GM12865 (cell line): ENCODE measurements around the gene TTC16.
"Not testable (repeated sequence)": the region's sequence is repeated elsewhere in the genome, so short reads cannot be mapped to it uniquely, and the experiment has no call there.

ENCODE experiments used
- DNase-seq: peaks from one replicate; pipeline ENCODE4 v3.0.0; 2010; ENCODE audit warnings: low read depth
- H3K4me3 ChIP-seq: 2 replicates; pipeline ENCODE4 v1.5.1; 2011; ENCODE audit warnings: mild to moderate bottlenecking, low read depth, low read length, control low read depth
- CTCF ChIP-seq: IDR thresholded peaks from 2 replicates; pipeline ENCODE4 v1.5.1; 2011; ENCODE audit warnings: low read length, control low read depth, low read depth, inconsistent platforms; ENCODE audit not compliant: insufficient read depth; ENCODE audit errors: missing control alignments

TTC16 gene

GRCh38 chr9:127755061-127756060, 39.5 kb downstream of the TTC16 start:
- no peak overlapping the region for H3K4me3 ChIP-seq
- TF ChIP-seq CTCF: no peak
- no peak for DNase-seq

- DNase-seq: no peak
- no peak overlapping the region for H3K4me3 ChIP-seq
- TF ChIP-seq CTCF: no peak
These were observed 40.4 kb downstream of the TTC16 start for GRCh38 chr9:127756233-127756632.

DNA sequence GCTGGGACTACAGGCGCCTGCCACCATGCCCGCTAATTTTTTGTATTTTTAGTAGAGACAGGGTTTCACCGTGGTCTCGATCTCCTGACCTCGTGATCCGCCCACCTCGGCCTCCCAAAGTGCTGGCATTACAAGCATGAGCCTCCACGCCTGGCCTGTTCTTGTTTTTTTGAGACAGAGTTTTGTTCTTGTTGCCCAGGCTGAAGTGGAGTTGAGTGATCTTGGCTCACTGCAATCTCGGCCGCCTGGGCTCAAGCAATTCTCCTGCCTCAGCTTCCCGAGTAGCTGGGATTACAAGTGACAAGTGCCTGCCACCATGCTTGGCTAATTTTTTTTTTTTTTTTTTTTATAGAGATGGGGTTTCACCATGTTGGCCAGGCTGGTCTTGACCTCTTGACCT, 40.9 kb downstream of the TTC16 start:
- not testable (repeated sequence) for DNase-seq, H3K4me3 ChIP-seq

- H3K4me3 ChIP-seq: no peak overlapping the region
- no peak for DNase-seq
- TF ChIP-seq CTCF: no peak
These were observed 43.0 kb downstream of the TTC16 start for GRCh38 chr9:127758843-127759242.

DNA sequence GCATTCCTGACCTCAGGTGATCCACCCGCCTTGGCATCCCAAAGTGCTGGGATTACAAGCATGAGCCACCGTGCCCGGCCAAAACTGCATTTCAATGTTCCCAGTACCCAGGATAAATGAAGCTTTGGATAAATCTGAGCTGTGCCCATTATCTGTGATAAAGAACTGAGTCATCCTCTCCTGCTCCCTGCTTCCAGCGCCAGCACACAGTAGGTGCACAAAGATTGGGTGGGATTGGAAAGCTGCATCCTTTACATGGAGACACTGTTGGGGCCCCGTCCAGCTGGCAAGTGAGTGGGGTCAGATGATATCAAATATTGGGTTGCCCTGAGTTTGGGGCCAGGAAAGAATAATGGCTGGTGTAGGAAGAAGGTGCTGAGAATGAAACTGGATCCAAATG, 45.2 kb downstream of the TTC16 start:
- no peak for TF ChIP-seq CTCF
- DNase-seq: no peak
- H3K4me3 ChIP-seq: no peak overlapping the region

GRCh38 chr9:127761491-127761956, 45.6 kb downstream of the TTC16 start:
- no peak for TF ChIP-seq CTCF
- no peak for DNase-seq
- H3K4me3 ChIP-seq: no peak overlapping the region

GRCh38 chr9:127762111-127762676, 46.3 kb downstream of the TTC16 start:
- H3K4me3 ChIP-seq: no peak overlapping the region
- TF ChIP-seq CTCF: no peak
- no peak for DNase-seq
